GM12891 (cell line): Measurements from ENCODE around the gene CHP1.
"Not testable (repeated sequence)": the region's sequence is repeated elsewhere in the genome, so short reads cannot be mapped to it uniquely, and the experiment has no call there.

Source experiments
- DNase-seq: peaks from one replicate; pipeline ENCODE4 v3.0.0; 2011; ENCODE audit warnings: low spot score; ENCODE audit not compliant: insufficient read length
- FAIRE-seq: peaks from 2 replicates; lab custom pipeline; 2011; peaks lifted over from hg19 to GRCh38; lab: Jason Lieb, UNC
- PAX5 ChIP-seq: IDR thresholded peaks from 2 replicates; pipeline ENCODE4 v1.6.1; 2011; ENCODE audit warnings: low read length, moderate library complexity, mild to moderate bottlenecking; ENCODE audit not compliant: insufficient read depth, severe bottlenecking
- POLR2A ChIP-seq: IDR thresholded peaks from 2 replicates; pipeline ENCODE4 v1.6.1; 2011; ENCODE audit warnings: low read depth, low read length, control low read depth
- POLR2AphosphoS5 ChIP-seq: IDR thresholded peaks from 2 replicates; pipeline ENCODE4 v1.6.1; 2011; ENCODE audit warnings: low read depth, low read length, control low read depth
- POU2F2 ChIP-seq: IDR thresholded peaks from 2 replicates; pipeline ENCODE4 v1.6.1; 2011; ENCODE audit warnings: low read depth, mild to moderate bottlenecking, control low read depth, low read length, moderate library complexity
- SPI1 ChIP-seq: IDR thresholded peaks from 2 replicates; pipeline ENCODE4 v1.6.1; 2011; ENCODE audit warnings: low read depth, low read length, control low read depth
- TAF1 ChIP-seq: IDR thresholded peaks from 2 replicates; pipeline ENCODE4 v1.6.1; 2011; ENCODE audit warnings: low read depth, low read length, control low read depth

CHP1 gene

GRCh38 chr15:41279535-41280283 lies 48.6 kb downstream of the CHP1 start:
- DNase-seq (no peak), FAIRE-seq (no peak)
- no peak for TF ChIP-seq PAX5

- FAIRE-seq (no peak), DNase-seq (no peak)
- TF ChIP-seq TAF1 (no peak), PAX5 (no peak), POLR2AphosphoS5 (no peak), POU2F2 (no peak), SPI1 (no peak), POLR2A (no peak)
Observed at GRCh38 chr15:41281236-41281635, 50.2 kb downstream of the CHP1 start.

- FAIRE-seq, DNase-seq: not testable (repeated sequence)
Observed at GRCh38 chr15:41282436-41282835, 51.4 kb downstream of the CHP1 start.

- DNase-seq = not testable (repeated sequence)
- peak; percentile 66 for FAIRE-seq
Observed at GRCh38 chr15:41282980-41283652, 52.0 kb downstream of the CHP1 start.

GRCh38 chr15:41283653-41284426 lies 52.8 kb downstream of the CHP1 start:
- FAIRE-seq (peak; percentile 96), DNase-seq (peak; percentile 91)
- TF ChIP-seq SPI1 = no peak
- TF ChIP-seq TAF1 = peak; percentile 96
- TF ChIP-seq POLR2AphosphoS5 = peak; percentile 92
- no peak for TF ChIP-seq PAX5
- peak; percentile 94 for TF ChIP-seq POLR2A
- peak; percentile 62; the same call in 1 of the 2 replicates for TF ChIP-seq POU2F2

GRCh38 chr15:41284427-41285177 lies 53.5 kb downstream of the CHP1 start:
- TF ChIP-seq SPI1 (no peak), POLR2AphosphoS5 (no peak), PAX5 (no peak), POU2F2 (no peak), POLR2A (no peak), TAF1 (0 out of 2 replicates have a peak, but pooled peaks have one; percentile 17)
- FAIRE-seq = peak; percentile 61
- DNase-seq = no peak

- TF ChIP-seq POU2F2 (no peak), SPI1 (no peak), POLR2AphosphoS5 (no peak), POLR2A (no peak), TAF1 (no peak), PAX5 (no peak)
- DNase-seq = no peak
- no peak for FAIRE-seq
Observed at GRCh38 chr15:41285285-41285684, 54.2 kb downstream of the CHP1 start.

GRCh38 chr15:41286665-41287333 lies 55.7 kb downstream of the CHP1 start:
- DNase-seq (no peak), FAIRE-seq (no peak)
- TF ChIP-seq PAX5 (no peak), POU2F2 (no peak), SPI1 (no peak), POLR2AphosphoS5 (no peak), POLR2A (no peak), TAF1 (no peak)

GRCh38 chr15:41288464-41288863 lies 57.4 kb downstream of the CHP1 start:
- no peak for TF ChIP-seq POLR2AphosphoS5
- TF ChIP-seq PAX5 = no peak
- no peak for TF ChIP-seq TAF1
- no peak for TF ChIP-seq POU2F2
- no peak for TF ChIP-seq SPI1
- TF ChIP-seq POLR2A = no peak
- FAIRE-seq (no peak), DNase-seq (no peak)
